GM23338 (cell line): ENCODE measurements around the gene SLC19A1. TPM values are rescaled to one million over a fixed set of nuclear protein-coding genes. Genes with fewer than 3 reads are reported as not detected.

ENCODE experiments used
- ATAC-seq: fragments of 200-7000 bp; cut with Tn5 transposase; 3 replicates; pipeline ENCODE4 v1.9.1; 2020
- DNase-seq: peaks from one replicate; pipeline ENCODE4 v3.0.0-alpha.2; 2015; ENCODE audit warnings: low spot score
- H2AFZ ChIP-seq: fragments of 200-600 bp; sonication (generic); 2 replicates; pipeline ENCODE4 v1.8.0; 2016; ENCODE audit warnings: antibody characterized with exemption, mild to moderate bottlenecking, moderate library complexity
- H3F3A ChIP-seq: fragments of 200-600 bp; sonication (generic); replicated peaks from 2 replicates; pipeline ENCODE4 v1.8.0; 2017; ENCODE audit warnings: antibody characterized with exemption, mixed run types, low read depth
- H3K27ac ChIP-seq: fragments of 200-600 bp; sonication (generic); 2 replicates; pipeline ENCODE4 v1.6.1; 2016; ENCODE audit warnings: low read depth
- H3K27me3 ChIP-seq: fragments of 200-600 bp; sonication (generic); 2 replicates; pipeline ENCODE4 v1.8.0; 2016; ENCODE audit warnings: mild to moderate bottlenecking, mixed run types, moderate library complexity; ENCODE audit not compliant: insufficient read depth
- H3K36me3 ChIP-seq: fragments of 200-600 bp; sonication (generic); 2 replicates; pipeline ENCODE4 v1.8.0; 2016; ENCODE audit warnings: mild to moderate bottlenecking; ENCODE audit not compliant: insufficient read depth
- H3K4me1 ChIP-seq: fragments of 200-600 bp; sonication (generic); 2 replicates; pipeline ENCODE4 v1.8.0; 2016; ENCODE audit warnings: mild to moderate bottlenecking, moderate library complexity; ENCODE audit not compliant: insufficient read depth
- H3K4me2 ChIP-seq: fragments of 200-600 bp; sonication (generic); 2 replicates; pipeline ENCODE4 v1.7.1; 2017; ENCODE audit warnings: mixed run types
- H3K4me3 ChIP-seq: fragments of 200-600 bp; sonication (generic); 2 replicates; pipeline ENCODE4 v1.6.1; 2016; ENCODE audit warnings: mixed run types
- H3K79me2 ChIP-seq: fragments of 200-600 bp; sonication (generic); replicated peaks from 2 replicates; pipeline ENCODE4 v1.8.0; 2017; ENCODE audit warnings: mild to moderate bottlenecking; ENCODE audit not compliant: insufficient read depth
- H3K9me2 ChIP-seq: fragments of 200-600 bp; sonication (generic); 2 replicates; pipeline ENCODE4 v1.8.0; 2017; ENCODE audit not compliant: insufficient read depth
- H4K20me1 ChIP-seq: fragments of 200-600 bp; sonication (generic); replicated peaks from 2 replicates; pipeline ENCODE4 v1.8.0; 2017; ENCODE audit warnings: mild to moderate bottlenecking; ENCODE audit not compliant: insufficient read depth
- H3K27ac Mint-ChIP-seq: 2 replicates; pipeline ENCODE4 v1.8.0; 2020; ENCODE audit warnings: inconsistent platforms, mild to moderate bottlenecking, moderate library complexity, mixed read lengths
- H3K27me3 Mint-ChIP-seq: 3 replicates; pipeline ENCODE4 v1.8.0; 2022; ENCODE audit warnings: low read depth, mild to moderate bottlenecking, moderate library complexity, mixed read lengths, inconsistent platforms; ENCODE audit not compliant: insufficient read depth, poor library complexity
- H3K36me3 Mint-ChIP-seq: 3 replicates; pipeline ENCODE4 v1.8.0; 2021; ENCODE audit warnings: low read depth, mild to moderate bottlenecking, inconsistent platforms, moderate library complexity, mixed read lengths
- H3K4me1 Mint-ChIP-seq: 3 replicates; pipeline ENCODE4 v1.8.0; 2020; ENCODE audit warnings: mild to moderate bottlenecking, inconsistent platforms, mixed read lengths
- H3K4me3 Mint-ChIP-seq: 3 replicates; pipeline ENCODE4 v1.8.0; 2021; ENCODE audit warnings: moderate library complexity, mild to moderate bottlenecking, inconsistent platforms, mixed read lengths
- H3K9me3 Mint-ChIP-seq: 3 replicates; pipeline ENCODE4 v1.8.0; 2020; ENCODE audit warnings: moderate library complexity, mild to moderate bottlenecking, inconsistent platforms, mixed read lengths
- CREB1 ChIP-seq: fragments of 250-450 bp; sonication (Bioruptor Pico); IDR thresholded peaks from 2 replicates; pipeline ENCODE4 v1.5.0; 2020; ENCODE audit warnings: low read depth, mild to moderate bottlenecking, moderate library complexity
- CTCF ChIP-seq, 2 experiments: fragments of 200-600 bp in 1 of 2; sonication (generic) in 1 of 2; conservative IDR thresholded peaks; 2 replicates each; pipeline versions ENCODE4 v1.5.1 to v1.6.1; 2016 to 2017; ENCODE audit warnings: antibody characterized with exemption in 2 of 2, low read depth in 2 of 2, mild to moderate bottlenecking in 2 of 2, moderate library complexity in 1 of 2
- ETS1 ChIP-seq: IDR thresholded peaks from 2 replicates; pipeline ENCODE4 v1.6.1; 2016; ENCODE audit warnings: antibody characterized with exemption
- EZH2 ChIP-seq: fragments of 200-600 bp; sonication (generic); IDR thresholded peaks from one replicate; pipeline ENCODE4 v1.8.0; 2017; ENCODE audit warnings: antibody characterized with exemption, mild to moderate bottlenecking, low read depth; ENCODE audit not compliant: unreplicated experiment
- EZH2phosphoT487 ChIP-seq: fragments of 200-600 bp; sonication (generic); IDR thresholded peaks from one replicate; pipeline ENCODE4 v1.8.1; 2018; ENCODE audit warnings: antibody characterized with exemption; ENCODE audit not compliant: unreplicated experiment
- JUNB ChIP-seq: IDR thresholded peaks from one replicate; pipeline ENCODE4 v1.6.1; 2016; ENCODE audit warnings: antibody characterized with exemption; ENCODE audit not compliant: unreplicated experiment
- NANOG ChIP-seq: IDR thresholded peaks from 2 replicates; pipeline ENCODE4 v1.6.1; 2016; ENCODE audit warnings: antibody characterized with exemption, borderline replicate concordance
- POLR2AphosphoS5 ChIP-seq: IDR thresholded peaks from 2 replicates; pipeline ENCODE4 v1.6.1; 2016; ENCODE audit warnings: antibody characterized with exemption, low read depth
- STAT1 ChIP-seq: IDR thresholded peaks from one replicate; pipeline ENCODE4 v1.6.1; 2016; ENCODE audit warnings: antibody characterized with exemption; ENCODE audit not compliant: unreplicated experiment
- ZNF114 ChIP-seq: fragments of 250-450 bp; sonication (Bioruptor Pico); IDR thresholded peaks from 2 replicates; pipeline ENCODE4 v1.5.0; 2020; ENCODE audit warnings: mild to moderate bottlenecking, moderate library complexity
- ZNF331 ChIP-seq: fragments of 250-450 bp; sonication (Bioruptor Pico); IDR thresholded peaks from 2 replicates; pipeline ENCODE4 v1.5.0; 2020; ENCODE audit warnings: low read depth, mild to moderate bottlenecking, moderate library complexity
- ZNF462 ChIP-seq: fragments of 250-450 bp; sonication (Bioruptor Pico); IDR thresholded peaks from 2 replicates; pipeline ENCODE4 v1.5.0; 2020; ENCODE audit warnings: mild to moderate bottlenecking, moderate library complexity
- polyA plus RNA-seq: library from polyadenylated mRNA; unstranded; fragments of >200 nt; fragmentation: Nextera tagmentation; extraction: Ambion mirVana; gene quantifications from 2 replicates; pipeline ENCODE4 v1.2.1, GENCODE V29; 2016
- total RNA-seq: library from RNA; depleted of rRNA; stranded (reverse); fragments of >200 nt; shearing (Covaris generic); gene quantifications from 2 replicates; pipeline ENCODE4 v1.2.3, GENCODE V29; 2014

SLC19A1 gene
- total and polyA plus RNA-seq, 2 experiments from 2014 or later = 31.2 to 33.0 TPM

- Mint-ChIP-seq H3K4me1 (no peaks in the 10 kb centered on the region), H3K27ac (no peak overlapping the region), H3K9me3 (no peaks in the 10 kb centered on the region; the same call in 2 of the 3 replicates), H3K36me3 (peaks cover 63% of the 10 kb centered on the region), H3K27me3 (peaks cover 10% of the 10 kb centered on the region), H3K4me3 (no peak overlapping the region)
- ATAC-seq (no peak), DNase-seq (no peak)
- H3K27ac ChIP-seq = no peak overlapping the region
- H3K9me2 ChIP-seq = no peaks in the 10 kb centered on the region
- no peaks in the 10 kb centered on the region for H3K4me1 ChIP-seq
- H3F3A ChIP-seq = 0 out of 2 replicates have a peak, but pooled peaks cover 5% of the 10 kb centered on the region
- H3K4me3 ChIP-seq = no peak overlapping the region
- H4K20me1 ChIP-seq = no peaks in the 10 kb centered on the region; the same call in 1 of the 2 replicates
- TF ChIP-seq CTCF (conservative IDR thresholded peaks at IDR 0.05; ENCODE audit: low read depth in 2 of 2) (no peak), POLR2AphosphoS5 (no peak), EZH2 (no peak), ETS1 (no peak), EZH2phosphoT487 (no peak), ZNF114 (CRISPR knock-in tag) (no peak), NANOG (no peak), CREB1 (CRISPR knock-in tag) (no peak), STAT1 (no peak), ZNF462 (CRISPR knock-in tag) (no peak), JUNB (no peak), ZNF331 (CRISPR knock-in tag) (no peak)
- H3K4me2 ChIP-seq = no peak overlapping the region
- H3K36me3 ChIP-seq = peaks cover 9% of the 10 kb centered on the region; the same call in 1 of the 2 replicates
- no peak overlapping the region for H2AFZ ChIP-seq
- H3K79me2 ChIP-seq = no peaks in the 10 kb centered on the region
- H3K27me3 ChIP-seq = no peaks in the 10 kb centered on the region
Observed at GRCh38 chr21:45499970-45500577, 42.2 kb downstream of the SLC19A1 start.
